AG04450 (cell line): Measurements from ENCODE around the gene TRIAP1. TPM values are rescaled to one million over a fixed set of nuclear protein-coding genes. Genes with fewer than 3 reads are reported as not detected.

Source experiments
- CTCF ChIA-PET: fragments of 300-600, 350-600 bp; formaldehyde crosslinking; extraction: SDS; loops from one replicate; lab custom pipeline; 2022; ENCODE audit warnings: antibody characterized with exemption, inconsistent platforms; lab: Charles Lee
- POLR2A ChIA-PET: fragments of 350-600 bp; formaldehyde crosslinking; extraction: SDS; loops from one replicate; lab custom pipeline; 2021; ENCODE audit warnings: antibody characterized with exemption, inconsistent platforms; lab: Yijun Ruan, JAX
- DNase-seq: peaks from one replicate; pipeline ENCODE4 v3.0.0-alpha.2; 2011; ENCODE audit warnings: low read depth, low spot score
- H3K27ac ChIP-seq: one replicate; pipeline ENCODE4 v1.5.1; 2012; ENCODE audit warnings: low read depth, low read length, control low read depth
- H3K27me3 ChIP-seq: one replicate; pipeline ENCODE4 v1.6.0; 2012; ENCODE audit warnings: low read length; ENCODE audit not compliant: control insufficient read depth, insufficient read depth
- H3K4me3 ChIP-seq: 2 replicates; pipeline ENCODE4 v1.5.1; 2011; ENCODE audit warnings: mild to moderate bottlenecking, low read depth, low read length, control low read depth
- H3K9me3 ChIP-seq: 2 replicates; pipeline ENCODE4 v1.5.1; 2012; ENCODE audit warnings: low read length; ENCODE audit not compliant: control insufficient read depth, insufficient read depth
- CTCF ChIP-seq: IDR thresholded peaks from 2 replicates; pipeline ENCODE4 v1.5.1; 2011; ENCODE audit warnings: low read depth, low read length, control low read depth, inconsistent platforms
- polyA plus RNA-seq: library from polyadenylated mRNA; depleted of rRNA; stranded (reverse); fragments of >200 nt; gene quantifications from 2 replicates; pipeline ENCODE4 v1.2.3, GENCODE V29; 2011

The TRIAP1 gene
- polyA plus RNA-seq, 1 experiment, result 70.7 TPM

- CTCF ChIA-PET, result interaction anchor here (1.1 kb wide), 1 partner anchor 7 kb away, joined by 3 read pairs; no protein-coding TSS in a partner anchor
- Histone ChIP-seq H3K27ac (no peak overlapping the region), H3K4me3 (no peak overlapping the region), H3K27me3 (no peaks in the 10 kb centered on the region), H3K9me3 (no peaks in the 10 kb centered on the region; the same call in 1 of the 2 replicates)
- DNase-seq, result no peak
- TF ChIP-seq CTCF, result no peak
- POLR2A ChIA-PET, result interaction anchor here (1.1 kb wide), 1 partner anchor 65 kb away, joined by 3 read pairs; no protein-coding TSS in a partner anchor
These were observed 27.8 kb upstream of the TRIAP1 start for GRCh38 chr12:120473807-120474615.

- Histone ChIP-seq H3K4me3 (no peak overlapping the region), H3K27me3 (no peaks in the 10 kb centered on the region), H3K9me3 (no peaks in the 10 kb centered on the region; the same call in 1 of the 2 replicates), H3K27ac (no peak overlapping the region)
- ChIA-PET CTCF (no interaction called here), POLR2A (interaction anchor here (0.5 kb wide), 1 partner anchor 25 kb away, joined by 4 read pairs; no protein-coding TSS in a partner anchor)
- no peak for TF ChIP-seq CTCF
- no peak for DNase-seq
These were observed 26.3 kb upstream of the TRIAP1 start for GRCh38 chr12:120472521-120472920.

- Histone ChIP-seq H3K9me3 (no peaks in the 10 kb centered on the region; the same call in 1 of the 2 replicates), H3K27ac (peak overlapping the region; percentile 11), H3K27me3 (no peaks in the 10 kb centered on the region), H3K4me3 (peak overlapping the region; percentile 93)
- TF ChIP-seq CTCF, result no peak
- ChIA-PET POLR2A (interaction anchor here (0.7 kb wide), 2 partner anchors 26 to 75 kb away, joined by 3 read pairs; partner anchors contain the start of gene DYNLL1), CTCF (interaction anchor here (0.5 to 1.9 kb wide), 15 partner anchors 9 to 269 kb away, joined by 3 to 11 read pairs (median 5); partner anchors contain the start of gene SIRT4)
- no peak for DNase-seq
These were observed 24.1 kb upstream of the TRIAP1 start for GRCh38 chr12:120470150-120470784.

GRCh38 chr12:120469450-120470149 is 23.4 kb upstream of the TRIAP1 start, which contains the start of gene SRSF9:
SRSF9 (minus strand) TSS chr12:120469748; CDS start chr12:120469609, 139 bp downstream.
- ChIA-PET POLR2A (interaction anchor here (0.7 to 1.8 kb wide), 3 partner anchors 11 to 59 kb away, joined by 3 to 5 read pairs (median 3); partner anchors contain the start of genes COQ5 and DYNLL1), CTCF (interaction anchor here (0.5 to 1.9 kb wide), 18 partner anchors 10 to 268 kb away, joined by 3 to 11 read pairs (median 4); partner anchors contain the start of gene SIRT4)
- Histone ChIP-seq H3K27me3 (no peaks in the 10 kb centered on the region), H3K9me3 (no peaks in the 10 kb centered on the region; the same call in 1 of the 2 replicates), H3K4me3 (peak within 1 kb of the TSS; percentile 93), H3K27ac (peak within 1 kb of the TSS; percentile 75)
- peak; percentile 88 for TF ChIP-seq CTCF
- DNase-seq, result peak; percentile 93
